PFSK-1 (cell line): ENCODE measurements around the gene CNTNAP2.

Experiments used
- FOXP2 ChIP-seq: optimal IDR thresholded peaks from 2 replicates; pipeline ENCODE3; 2011; ENCODE audit warnings: borderline replicate concordance, control low read depth, inconsistent platforms; ENCODE audit not compliant: insufficient read depth; ENCODE audit errors: extremely low read length, extremely low read depth
- POLR2AphosphoS5 ChIP-seq: IDR thresholded peaks from 2 replicates; pipeline ENCODE4 v1.6.1; 2012; ENCODE audit warnings: low read depth, mild to moderate bottlenecking, control low read depth, low read length, moderate library complexity
- REST ChIP-seq, 2 experiments: IDR thresholded peaks; 2 replicates each; pipeline versions ENCODE4 v1.6.1 to v1.8.0; 2011 to 2012; ENCODE audit warnings: low read depth in 2 of 2, low read length in 2 of 2, control low read depth in 1 of 2, inconsistent platforms in 1 of 2, mild to moderate bottlenecking in 1 of 2, moderate library complexity in 1 of 2; ENCODE audit not compliant: insufficient read depth in 1 of 2

DNA sequence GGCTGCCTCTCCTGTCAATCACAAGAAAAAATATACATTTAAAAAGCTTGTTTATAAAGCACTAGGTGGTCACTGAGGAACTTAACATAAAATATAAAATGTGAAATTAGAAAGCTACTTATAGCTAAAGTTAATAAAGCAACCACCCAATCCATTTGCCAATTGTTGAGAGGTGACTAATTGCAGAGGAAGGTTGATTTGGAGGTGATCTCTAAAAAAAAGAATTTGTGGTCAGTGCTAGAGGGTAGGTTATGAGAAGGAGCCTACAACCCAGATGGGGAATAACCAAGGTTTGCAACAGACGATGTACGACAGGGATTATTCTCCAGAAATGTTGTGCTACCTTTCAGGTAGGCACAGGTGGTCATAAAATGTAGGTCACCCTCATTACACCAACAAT is 2029.7 kb downstream of the CNTNAP2 start:
- TF ChIP-seq FOXP2 (no peak), POLR2AphosphoS5 (no peak), REST (IDR thresholded peaks at IDR 0.05; ENCODE audit: insufficient read depth in 1 of 2, low read depth in 2 of 2, low read length in 2 of 2) (no peak)
